ENCODE data around the gene CASZ1.

The CASZ1 gene

DNA sequence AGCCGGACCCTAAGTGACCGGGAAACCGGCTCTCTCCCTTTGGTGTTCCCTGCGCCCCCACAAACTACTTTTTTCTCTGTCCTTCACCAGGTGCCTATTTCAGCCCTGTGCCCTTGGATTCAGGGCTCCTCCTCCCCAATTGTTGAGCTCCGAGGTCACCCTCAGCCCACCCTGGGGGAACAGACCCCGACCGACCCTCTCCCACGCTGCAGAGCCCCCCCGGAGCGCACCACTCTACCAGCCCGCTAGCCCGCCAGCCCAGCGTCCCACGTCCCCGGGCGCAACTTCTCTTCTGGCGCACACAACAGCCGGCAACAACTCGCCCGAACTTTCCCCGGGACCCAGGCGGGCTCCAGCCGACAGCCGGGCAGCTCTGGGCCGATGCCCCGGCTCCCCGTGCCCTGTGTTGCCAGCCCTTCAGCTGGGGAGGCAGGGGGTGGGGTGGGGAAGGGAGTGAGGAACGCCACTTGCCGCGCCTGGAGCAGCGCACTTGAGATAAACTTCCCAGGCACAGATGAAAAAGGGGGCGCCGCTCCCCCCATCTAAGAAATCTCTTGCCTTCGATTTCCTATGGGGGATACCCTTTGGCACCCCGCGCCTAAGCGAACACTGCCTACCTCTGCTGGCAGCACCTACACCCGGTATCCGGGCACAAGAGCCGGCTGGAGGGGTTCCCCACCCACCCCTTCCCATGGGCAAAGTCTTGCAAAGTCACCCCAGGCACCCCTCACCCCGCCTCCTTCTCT is 997 bp downstream of the CASZ1 start:
- no peak for DNase-seq

DNA sequence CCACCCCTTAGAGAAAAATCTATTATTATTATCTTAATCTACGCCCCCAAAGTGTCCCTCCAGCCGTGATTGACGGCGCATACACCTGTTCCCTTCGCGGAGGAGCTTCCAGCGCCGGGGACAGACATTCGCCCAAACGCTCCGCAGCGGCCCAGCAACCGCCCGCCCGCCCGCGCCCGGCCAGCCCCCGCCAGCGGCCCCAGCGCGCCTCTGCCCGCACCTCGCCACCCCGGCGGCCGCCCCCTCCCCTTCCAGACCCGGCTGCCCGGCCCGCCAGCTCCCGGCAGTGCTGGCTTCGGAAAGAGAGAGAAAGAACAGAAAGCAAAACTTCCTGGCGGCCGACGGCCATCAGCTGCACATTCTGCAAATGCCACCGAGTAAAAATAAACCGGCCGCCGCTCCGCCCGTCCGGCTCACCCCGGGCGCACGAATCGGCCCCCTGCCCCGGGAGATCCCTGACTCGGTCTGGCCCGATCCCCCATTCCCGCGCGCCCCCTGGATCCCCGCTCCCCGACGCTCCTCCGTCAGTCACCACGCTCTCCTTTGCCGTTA is 1.6 kb downstream of the CASZ1 start:
- no peak for DNase-seq

DNA sequence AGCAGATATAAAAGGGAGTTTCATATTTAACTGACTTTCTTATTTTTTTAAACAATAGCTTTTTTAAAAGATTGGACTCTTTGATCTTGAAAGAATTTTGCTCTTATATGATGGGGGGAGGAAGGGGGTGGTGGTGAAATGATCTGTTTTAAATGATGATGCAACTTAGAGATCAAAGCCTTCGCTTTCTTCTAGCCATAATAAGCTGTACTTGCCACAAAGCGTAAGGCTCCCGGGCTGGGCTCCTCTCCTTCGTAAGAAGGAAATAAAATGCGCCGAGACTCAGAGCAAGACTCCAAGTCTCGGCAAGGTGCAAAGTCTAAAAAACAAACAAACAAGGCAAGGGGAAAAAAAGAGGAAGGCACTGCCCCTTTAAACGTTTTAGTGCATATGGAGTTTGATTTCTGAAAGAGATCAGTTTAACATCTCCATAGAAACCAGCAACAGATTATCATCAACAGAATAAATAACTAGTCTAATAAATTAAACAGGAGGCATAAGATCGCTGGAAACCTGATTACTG is 3.3 kb downstream of the CASZ1 start:
- no peak for DNase-seq

- no peak for DNase-seq
These were observed 5.1 kb downstream of the CASZ1 start for GRCh38 chr1:10791105-10791951.

DNA sequence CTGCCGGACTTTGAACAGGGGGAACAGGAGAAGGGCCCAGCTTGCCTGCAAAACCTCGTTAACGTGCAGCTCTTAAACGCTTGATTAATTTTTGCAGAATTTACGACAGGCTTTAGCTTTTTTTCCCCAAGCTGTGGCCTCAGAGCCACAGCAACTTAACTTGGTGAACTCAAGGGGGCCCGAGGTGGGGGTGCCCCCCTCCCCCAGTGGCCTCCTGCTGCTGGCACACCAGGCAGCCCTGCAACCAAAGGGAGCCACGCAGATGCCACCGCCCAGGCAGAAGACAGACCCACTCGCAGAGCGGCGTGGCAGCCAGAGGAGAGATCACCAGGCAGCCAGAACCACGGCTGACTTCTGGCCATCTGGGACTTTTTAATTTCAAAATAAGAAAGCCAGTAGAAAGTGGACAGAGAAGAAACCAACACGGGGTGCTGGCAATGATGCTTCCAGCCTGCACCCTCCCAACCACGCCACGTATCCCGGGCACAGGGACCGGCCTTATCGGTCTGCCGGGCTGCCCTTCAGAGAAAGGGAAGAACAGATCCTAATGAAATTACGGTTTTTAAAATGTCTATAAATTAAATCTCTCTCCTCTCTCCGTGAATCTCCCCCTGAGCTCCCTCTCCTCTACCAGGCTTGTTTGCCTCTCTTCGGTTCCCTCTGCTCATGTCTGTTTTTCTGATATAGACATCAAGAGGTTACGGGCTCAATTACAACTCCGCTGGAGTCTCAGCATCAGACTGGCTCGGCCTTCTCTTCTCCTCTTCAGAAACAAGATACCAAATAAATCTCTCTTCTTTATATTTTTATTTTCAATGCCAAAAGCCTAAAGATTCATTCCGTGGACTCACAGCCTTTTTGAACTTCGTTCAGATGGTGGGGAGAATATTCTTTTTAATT is 6.4 kb downstream of the CASZ1 start:
- no peak for DNase-seq

GRCh38 chr1:10789047-10789791 is 7.2 kb downstream of the CASZ1 start:
- DNase-seq = no peak

DNA sequence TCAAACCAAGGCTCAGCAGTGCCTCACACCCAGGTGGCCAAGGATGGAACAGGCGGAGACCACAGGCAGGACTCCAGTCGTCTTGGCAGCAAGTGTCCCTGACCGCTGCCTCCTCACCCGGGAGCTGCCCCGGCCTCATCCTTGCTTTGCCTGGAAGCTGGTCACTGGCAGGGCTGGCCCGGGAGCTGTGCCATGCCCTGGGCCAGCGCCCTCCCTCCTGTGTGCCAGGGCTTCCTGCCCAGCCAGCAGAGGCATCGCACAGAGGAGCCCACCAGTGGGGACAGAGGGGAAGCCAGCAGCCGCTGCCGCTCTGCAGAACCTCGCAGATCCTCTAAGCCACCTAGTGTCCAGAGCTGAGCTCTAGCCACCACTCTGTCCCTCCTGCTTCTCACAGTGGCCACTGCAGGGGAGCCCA is 7.8 kb downstream of the CASZ1 start:
- DNase-seq = no peak

DNA sequence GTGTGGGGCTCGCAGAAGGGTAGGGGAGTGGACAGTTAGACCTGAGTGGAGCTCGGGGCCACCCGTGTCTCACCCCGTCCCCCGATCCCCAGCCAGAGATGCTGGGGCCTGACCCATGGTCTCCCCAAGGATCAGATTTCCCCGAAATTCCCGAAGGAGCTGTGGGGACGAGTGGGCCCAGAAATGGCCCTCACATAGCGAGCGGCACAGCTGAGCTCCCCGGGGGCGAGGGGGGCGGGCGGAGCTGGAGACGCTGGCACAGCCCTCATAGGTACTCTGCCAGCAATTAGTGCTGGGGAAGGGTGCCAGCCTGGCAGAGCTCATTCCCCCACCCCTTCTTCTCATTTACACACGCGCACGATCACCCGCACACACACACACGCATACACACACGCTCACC is 9.2 kb downstream of the CASZ1 start:
- DNase-seq = no peak

DNA sequence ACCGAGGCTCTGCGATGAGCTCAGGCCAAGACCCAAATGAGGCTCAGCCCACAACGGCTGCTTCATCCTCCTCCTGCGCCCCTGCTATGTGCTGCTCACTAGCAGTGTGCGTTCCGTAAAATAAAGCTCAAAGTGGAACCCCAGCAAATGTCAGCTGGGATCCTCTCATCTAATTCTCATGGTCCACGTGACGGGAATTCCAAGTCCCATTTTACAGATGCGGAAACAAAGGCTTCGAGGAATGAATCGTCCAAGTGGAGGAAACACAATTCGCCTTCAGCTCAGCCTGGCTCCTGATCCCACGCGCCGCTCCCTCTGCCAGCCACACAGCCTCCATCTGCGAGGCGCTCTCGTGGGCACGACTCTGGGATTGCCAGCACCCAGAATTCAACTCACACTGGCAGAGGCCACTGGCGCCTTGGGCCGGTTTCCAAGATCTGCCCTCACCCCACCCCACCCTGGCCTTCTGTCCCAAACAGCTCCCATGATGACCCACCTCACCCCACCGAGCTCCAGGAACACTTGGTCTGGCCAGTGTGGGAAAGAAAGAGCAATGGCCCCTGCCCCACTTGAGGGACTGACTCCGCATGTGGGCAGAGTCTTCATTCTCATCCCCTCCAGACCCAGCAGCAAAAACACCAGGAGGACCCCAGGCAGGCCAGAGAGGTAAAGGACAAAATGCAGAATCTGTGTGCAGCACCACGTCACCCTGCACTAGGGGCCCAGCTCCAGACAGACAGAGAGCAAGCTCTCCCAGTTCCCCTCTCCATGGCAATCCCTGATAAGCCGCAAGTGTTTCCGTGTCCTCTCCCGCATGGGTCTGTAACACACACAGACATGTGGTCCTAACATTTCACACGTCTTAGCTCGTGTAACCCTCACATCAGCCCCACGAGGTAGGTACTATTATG is 10.5 kb downstream of the CASZ1 start:
- DNase-seq = no peak

DNA sequence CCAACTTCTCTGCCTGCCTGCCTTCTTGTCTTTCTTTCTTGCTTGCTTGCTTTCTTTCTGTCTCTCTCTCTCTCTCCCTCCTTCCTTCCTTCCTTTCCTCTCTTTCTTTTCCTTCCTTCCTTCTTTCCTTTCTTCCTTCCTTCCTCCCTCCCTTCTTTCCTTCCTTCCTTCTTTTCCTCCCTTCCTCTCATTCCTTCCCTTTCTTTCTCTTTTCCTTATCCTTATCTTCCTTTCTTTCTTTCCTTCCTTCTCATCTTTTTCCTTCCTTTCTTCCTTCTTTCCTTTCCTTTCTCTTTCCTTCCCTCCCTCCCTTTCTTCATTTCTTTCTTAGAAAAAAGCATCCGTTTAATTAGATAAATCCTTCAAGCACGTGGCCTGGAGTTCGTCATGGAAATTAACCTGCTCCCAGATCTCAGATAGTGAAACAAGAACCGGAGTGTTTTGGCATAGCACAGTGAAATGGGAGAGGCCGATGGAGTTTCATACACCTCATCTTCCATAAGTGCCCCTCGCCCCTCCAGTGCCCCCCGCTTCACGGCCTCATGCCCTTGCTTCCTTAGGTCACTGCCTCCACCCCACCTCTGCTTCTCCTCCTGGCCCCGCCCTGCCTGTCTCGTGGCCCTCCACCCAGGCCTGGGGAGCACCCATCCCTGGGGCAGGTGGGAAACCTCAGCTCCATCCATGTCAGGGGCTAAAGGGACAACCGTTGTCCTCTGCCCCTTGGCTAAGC is 11.3 kb downstream of the CASZ1 start:
- no peak for DNase-seq

- no peak for DNase-seq
These were observed 13.8 kb downstream of the CASZ1 start for GRCh38 chr1:10782491-10783244.

DNA sequence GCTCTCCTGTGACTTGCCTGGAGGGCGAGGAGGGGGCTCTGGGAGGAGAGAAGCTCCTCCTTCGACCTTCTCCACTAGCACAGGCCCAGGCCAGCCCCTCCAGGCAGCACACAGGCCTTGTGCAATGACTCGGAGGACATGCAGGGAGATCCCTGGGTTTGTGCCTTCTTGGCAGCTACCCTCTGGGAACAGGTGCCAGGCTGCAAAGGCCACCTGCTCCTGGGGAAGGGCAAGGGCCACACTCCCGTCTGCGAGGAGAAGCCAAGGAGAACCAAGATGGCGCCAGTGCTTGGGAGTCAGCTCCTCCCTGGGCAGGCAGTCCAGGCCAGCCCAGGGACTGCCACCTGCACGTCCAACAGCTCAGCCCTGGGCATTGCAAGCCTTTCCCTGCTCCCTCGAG is 15.3 kb downstream of the CASZ1 start:
- no peak for DNase-seq

DNA sequence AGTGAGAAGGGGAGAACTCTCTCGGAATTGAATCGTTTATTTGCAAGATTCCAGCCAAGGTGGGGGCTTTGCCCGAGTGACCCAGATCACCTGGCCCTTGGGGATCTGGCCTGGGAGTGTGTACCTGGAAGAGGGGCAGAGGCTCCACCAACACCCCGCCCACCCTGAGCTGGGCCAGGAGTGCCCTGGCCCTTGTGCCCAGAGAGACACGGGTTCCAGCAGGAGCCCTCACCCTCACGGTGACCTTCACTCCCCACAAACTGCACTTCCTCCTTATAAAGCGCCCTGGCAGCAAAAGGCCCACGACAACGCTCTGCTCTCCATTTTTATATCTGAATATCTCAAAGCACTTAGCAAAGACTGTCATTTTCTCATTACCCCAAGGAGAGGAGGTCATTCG is 16.6 kb downstream of the CASZ1 start:
- DNase-seq = no peak

DNA sequence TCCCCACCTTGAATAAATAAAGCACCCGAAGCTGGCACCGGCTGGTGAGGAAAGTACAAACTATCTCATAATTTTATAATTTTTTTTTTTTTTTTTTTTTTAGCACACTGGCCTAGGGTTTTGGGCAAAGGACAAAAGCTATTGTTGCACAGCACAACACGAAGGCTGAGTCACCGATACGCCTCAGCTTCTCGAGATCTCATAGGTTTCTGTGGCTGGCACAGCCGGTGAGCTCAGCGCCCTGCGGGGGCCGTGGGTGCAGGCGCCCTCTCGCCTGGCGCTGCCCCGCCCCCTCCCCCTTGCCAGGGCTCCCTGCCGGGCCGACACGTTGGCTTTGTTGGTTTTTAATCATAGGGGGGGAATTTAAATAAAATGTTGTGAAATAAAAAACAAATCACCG is 17.2 kb downstream of the CASZ1 start:
- no peak for DNase-seq

DNA sequence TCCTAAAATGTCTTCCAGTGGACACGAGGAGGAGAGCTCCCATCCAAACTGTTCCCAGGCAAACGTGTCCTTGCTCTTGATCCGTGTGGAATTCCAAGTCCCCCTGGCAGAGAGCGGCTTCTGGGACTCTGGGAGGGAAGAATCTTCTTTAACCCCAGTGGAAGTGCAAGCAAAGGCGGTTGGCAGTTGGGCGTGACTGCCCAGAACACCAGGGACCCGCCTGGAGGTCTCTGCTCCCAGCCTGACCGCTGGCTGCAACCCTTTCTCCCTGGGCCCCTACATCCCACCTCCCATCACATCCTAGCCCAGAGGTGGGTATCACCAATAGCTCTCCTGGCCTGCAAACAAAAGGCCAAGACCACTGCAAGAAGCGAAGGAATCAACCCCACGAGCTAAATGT is 17.8 kb downstream of the CASZ1 start:
- DNase-seq = no peak

- no peak for DNase-seq
These were observed 18.5 kb downstream of the CASZ1 start for GRCh38 chr1:10777749-10778574.

- no peak for DNase-seq
These were observed 20.1 kb downstream of the CASZ1 start for GRCh38 chr1:10776190-10776905.

- no peak for DNase-seq
These were observed 20.7 kb downstream of the CASZ1 start for GRCh38 chr1:10775763-10776162.

Measured in stimulated activated CD4-positive, alpha-beta T cell treated with anti-CD3 and anti-CD28 coated beads, Interleukin-4, amount 100 ng/mL, for 24 hours (primary cell).